Measurements from ENCODE around the gene ANGPTL2. TPM values are rescaled to one million over a fixed set of nuclear protein-coding genes. Genes with fewer than 3 reads are reported as not detected.

The ANGPTL2 gene
- total RNA-seq, 1 donor from 2014 or later = 19.4 TPM

GRCh38 chr9:127097683-127098082 lies 24.8 kb downstream of the ANGPTL2 start:
- no peak overlapping the region for H3K27ac ChIP-seq
- no peaks in the 10 kb centered on the region for H3K4me1 ChIP-seq
- no peaks in the 10 kb centered on the region for H3K27me3 ChIP-seq
- ATAC-seq = no peak
- no peaks in the 10 kb centered on the region for H3K9me3 ChIP-seq
- intact Hi-C loops (cut with DNase I) = no loop called here
- peak; percentile 5 for DNase-seq
- H3K4me3 ChIP-seq = no peak overlapping the region
- no peak for TF ChIP-seq CTCF (IDR thresholded peaks at IDR 0.05)
- H3K36me3 ChIP-seq = no peaks in the 10 kb centered on the region

DNA sequence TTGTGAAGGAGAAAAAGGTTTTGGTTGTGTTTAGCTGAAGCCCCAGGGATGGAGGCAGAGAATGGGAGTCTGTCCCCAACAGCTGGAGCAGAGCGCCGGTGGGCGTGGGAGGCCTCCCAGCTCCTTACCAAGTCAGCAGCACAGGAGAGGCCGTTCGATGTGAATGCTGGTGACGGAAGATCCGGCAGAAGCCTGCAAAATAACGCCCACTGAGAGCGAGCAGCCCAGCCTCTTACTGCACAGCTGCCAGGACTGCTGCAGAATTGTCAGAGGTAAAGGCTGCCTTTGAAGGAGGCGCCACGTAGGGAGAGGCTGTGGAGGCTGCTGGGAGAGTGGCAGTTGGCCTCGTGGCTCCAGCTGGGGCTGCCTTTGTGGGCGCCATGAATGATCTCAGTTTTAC lies 26.2 kb downstream of the ANGPTL2 start:
- ATAC-seq (no peak), DNase-seq (no peak)
- no peak overlapping the region for H3K27ac ChIP-seq
- H3K4me3 ChIP-seq = no peak overlapping the region
- H3K4me1 ChIP-seq = no peaks in the 10 kb centered on the region
- intact Hi-C loops (cut with DNase I) = no loop called here
- no peaks in the 10 kb centered on the region for H3K36me3 ChIP-seq
- no peak for TF ChIP-seq CTCF (IDR thresholded peaks at IDR 0.05)
- H3K27me3 ChIP-seq = no peaks in the 10 kb centered on the region
- H3K9me3 ChIP-seq = no peaks in the 10 kb centered on the region

DNA sequence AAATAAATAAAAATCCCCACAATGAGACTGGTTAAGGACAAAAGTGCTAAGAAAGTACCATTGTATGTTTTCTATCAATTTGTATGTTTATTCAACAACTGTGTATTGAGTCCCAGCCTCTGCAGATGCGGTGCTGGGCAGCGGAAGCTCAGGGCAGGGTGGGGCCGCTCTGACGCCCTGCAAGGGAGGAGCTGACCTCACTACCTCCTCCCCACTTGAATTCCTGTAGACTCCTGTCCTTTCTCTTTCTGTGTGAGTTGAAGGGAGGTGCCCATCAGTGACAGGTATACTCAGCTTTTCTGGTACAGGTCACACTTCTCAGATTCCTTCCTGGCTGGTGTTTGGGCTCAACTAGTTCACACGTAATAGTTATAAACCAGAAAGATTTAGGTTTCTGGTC lies 27.0 kb downstream of the ANGPTL2 start:
- intact Hi-C loops (cut with DNase I) = no loop called here
- H3K36me3 ChIP-seq = no peaks in the 10 kb centered on the region
- no peak for TF ChIP-seq CTCF (IDR thresholded peaks at IDR 0.05)

DNA sequence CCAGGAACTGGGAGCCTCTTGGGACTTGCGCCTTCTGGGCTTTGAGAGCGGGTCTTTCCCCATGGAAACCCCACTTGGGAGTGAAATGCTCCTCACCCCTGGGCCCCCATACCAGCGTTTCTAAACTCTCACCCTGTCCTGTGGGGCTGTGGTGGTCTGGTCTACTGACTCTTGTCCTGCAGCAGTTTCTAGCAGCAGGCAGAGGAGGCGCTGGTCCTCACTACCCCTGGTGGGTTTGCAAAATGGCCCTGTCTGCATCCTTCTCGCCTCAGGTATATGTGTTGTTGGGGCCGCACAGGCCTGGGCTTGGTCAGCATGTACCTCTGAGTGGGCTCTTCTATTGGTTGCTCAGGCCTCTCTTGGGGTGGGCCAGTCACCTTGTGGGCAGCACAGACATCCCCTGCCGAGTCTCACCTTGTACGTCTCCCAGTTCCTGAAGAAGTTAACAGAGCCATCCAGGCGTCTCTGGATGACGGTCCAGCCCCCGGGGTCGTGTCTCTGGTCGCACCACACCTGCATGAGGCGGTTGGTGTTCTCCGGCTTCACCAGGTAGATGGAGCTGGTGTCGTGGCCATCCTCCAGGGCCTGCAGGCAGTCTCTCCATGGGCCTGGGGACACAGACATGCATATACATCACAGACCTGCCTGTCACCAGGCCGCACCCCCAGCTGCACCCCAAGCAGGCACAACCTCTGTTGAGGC lies 29.0 kb downstream of the ANGPTL2 start:
- no peaks in the 10 kb centered on the region for H3K36me3 ChIP-seq
- DNase-seq = no peak
- H3K27ac ChIP-seq = no peak overlapping the region
- H3K27me3 ChIP-seq = no peaks in the 10 kb centered on the region
- H3K4me1 ChIP-seq = no peaks in the 10 kb centered on the region
- H3K9me3 ChIP-seq = no peaks in the 10 kb centered on the region
- no peak overlapping the region for H3K4me3 ChIP-seq
- ATAC-seq = no peak
- intact Hi-C loops (cut with DNase I) = no loop called here
- TF ChIP-seq CTCF (IDR thresholded peaks at IDR 0.05) = no peak

More for the DNA sequence above, 27.0 kb downstream of the ANGPTL2 start:
- peak; percentile 43 for DNase-seq
- H3K27me3 ChIP-seq = no peaks in the 10 kb centered on the region
- H3K27ac ChIP-seq = no peak overlapping the region
- no peaks in the 10 kb centered on the region for H3K9me3 ChIP-seq
- no peak for ATAC-seq
- H3K4me3 ChIP-seq = no peak overlapping the region
- H3K4me1 ChIP-seq = no peaks in the 10 kb centered on the region

DNA sequence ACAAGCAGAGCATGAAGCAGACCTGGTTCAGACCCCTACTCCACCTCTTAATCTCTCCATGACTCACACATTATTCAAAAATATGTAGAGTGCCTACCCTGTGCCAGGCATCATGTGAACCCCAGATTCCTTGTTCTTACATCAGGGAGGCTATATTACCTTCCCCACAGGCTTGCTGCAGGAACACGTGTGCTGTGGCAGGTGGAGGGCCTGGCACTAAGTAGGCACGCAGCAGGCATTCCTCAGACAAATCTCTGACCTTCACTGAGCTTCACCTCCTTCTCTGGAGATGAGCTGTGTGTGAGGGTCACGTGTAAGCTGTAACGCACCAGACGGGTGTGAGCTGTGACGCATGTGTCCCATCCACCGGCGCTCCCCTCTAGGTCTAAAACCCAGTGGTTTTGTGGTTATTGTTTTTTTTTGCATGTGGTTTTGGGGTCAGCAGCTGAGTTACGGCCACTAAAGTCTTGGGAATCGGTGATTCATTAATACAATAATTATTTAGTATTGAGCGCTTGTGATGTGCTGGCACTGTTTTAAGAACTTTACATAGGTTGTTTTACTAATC lies 30.3 kb downstream of the ANGPTL2 start:
- Histone ChIP-seq H3K27ac (no peak overlapping the region), H3K4me1 (no peaks in the 10 kb centered on the region), H3K4me3 (no peak overlapping the region), H3K9me3 (no peaks in the 10 kb centered on the region), H3K36me3 (peaks cover 11% of the 10 kb centered on the region), H3K27me3 (no peaks in the 10 kb centered on the region)
- ATAC-seq (no peak), DNase-seq (no peak)
- no peak for TF ChIP-seq CTCF (IDR thresholded peaks at IDR 0.05)
- intact Hi-C loops (cut with DNase I) = no loop called here
